ENCODE data around the gene CCK. TPM values are rescaled to one million over a fixed set of nuclear protein-coding genes. Genes with fewer than 3 reads are reported as not detected.

The CCK gene
- polyA plus RNA-seq, 3 donors: not detected

DNA sequence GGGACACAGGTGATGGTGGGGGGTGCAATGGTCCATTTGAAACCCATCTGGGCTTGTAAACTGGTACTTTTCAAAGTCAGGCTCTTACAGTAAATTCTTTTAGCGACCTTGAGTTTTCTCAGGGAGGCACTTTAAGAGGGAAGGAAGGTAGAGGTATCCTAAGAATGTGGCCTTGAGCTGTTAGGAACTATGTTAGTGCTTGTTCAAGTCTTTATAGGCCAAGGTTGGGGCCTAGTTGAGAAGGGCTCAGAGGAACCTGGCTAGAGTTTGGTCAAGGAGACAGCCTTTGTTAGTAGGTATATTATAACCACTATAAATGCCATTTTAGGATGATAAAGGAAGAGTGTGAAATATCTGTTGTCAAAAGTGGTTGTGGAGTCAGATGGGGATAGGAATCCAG, 9.2 kb upstream of the CCK start:
- H3K36me3 Mint-ChIP-seq: no peaks in the 10 kb centered on the region
- TF ChIP-seq, protein P1, sequence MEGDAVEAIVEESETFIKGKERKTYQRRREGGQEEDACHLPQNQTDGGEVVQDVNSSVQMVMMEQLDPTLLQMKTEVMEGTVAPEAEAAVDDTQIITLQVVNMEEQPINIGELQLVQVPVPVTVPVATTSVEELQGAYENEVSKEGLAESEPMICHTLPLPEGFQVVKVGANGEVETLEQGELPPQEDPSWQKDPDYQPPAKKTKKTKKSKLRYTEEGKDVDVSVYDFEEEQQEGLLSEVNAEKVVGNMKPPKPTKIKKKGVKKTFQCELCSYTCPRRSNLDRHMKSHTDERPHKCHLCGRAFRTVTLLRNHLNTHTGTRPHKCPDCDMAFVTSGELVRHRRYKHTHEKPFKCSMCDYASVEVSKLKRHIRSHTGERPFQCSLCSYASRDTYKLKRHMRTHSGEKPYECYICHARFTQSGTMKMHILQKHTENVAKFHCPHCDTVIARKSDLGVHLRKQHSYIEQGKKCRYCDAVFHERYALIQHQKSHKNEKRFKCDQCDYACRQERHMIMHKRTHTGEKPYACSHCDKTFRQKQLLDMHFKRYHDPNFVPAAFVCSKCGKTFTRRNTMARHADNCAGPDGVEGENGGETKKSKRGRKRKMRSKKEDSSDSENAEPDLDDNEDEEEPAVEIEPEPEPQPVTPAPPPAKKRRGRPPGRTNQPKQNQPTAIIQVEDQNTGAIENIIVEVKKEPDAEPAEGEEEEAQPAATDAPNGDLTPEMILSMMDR (IDR thresholded peaks at IDR 0.05): no peak
- no peaks in the 10 kb centered on the region for H3K36me3 ChIP-seq (replicated peaks in 1 of 2; ENCODE audit: control insufficient read depth in 1 of 2, insufficient read depth in 2 of 2, low read length in 2 of 2)
- H3K4me3 Mint-ChIP-seq: no peak overlapping the region
- no peak overlapping the region for H3K4me3 ChIP-seq (replicated peaks in 1 of 3; ENCODE audit: low read depth in 2 of 3, low read length in 3 of 3)
- DNase-seq: no peak
- WGBS (ENCODE audit: insufficient coverage): 71% methylated on average over 1 of the region's 1 CpG
- H3K27ac Mint-ChIP-seq: no peak overlapping the region
- H3K27me3 ChIP-seq (ENCODE audit: control insufficient read depth in 2 of 2, insufficient read depth in 2 of 2, low read length in 2 of 2): peaks cover 1 to 2% of the 10 kb centered on the region in 2 donors
- H4K20me1 ChIP-seq (ENCODE audit: insufficient read depth, low read length): no peaks in the 10 kb centered on the region
- no peak overlapping the region for H2AFZ ChIP-seq (ENCODE audit: insufficient read depth, low read depth, low read length, poor library complexity, severe bottlenecking)
- H3K4me2 ChIP-seq (replicated peaks; ENCODE audit: extremely low read depth, low read length, poor library complexity, severe bottlenecking): no peak overlapping the region
- peaks cover 6% of the 10 kb centered on the region in 2 donors for H3K9me3 ChIP-seq (replicated peaks in 1 of 2; ENCODE audit: control insufficient read depth in 1 of 2, insufficient read depth in 1 of 2, low read length in 2 of 2)
- H3K27me3 Mint-ChIP-seq (ENCODE audit: low read depth in 3 of 3): peaks cover 4 to 5% (median 5%) of the 10 kb centered on the region in 3 donors
- H3K4me1 ChIP-seq (ENCODE audit: control insufficient read depth in 1 of 2, insufficient read depth in 2 of 2, low read length in 2 of 2): no peaks in the 10 kb centered on the region
- peaks cover 12 to 18% (median 16%) of the 10 kb centered on the region in 7 donors for H3K9me3 Mint-ChIP-seq
- H3K4me1 Mint-ChIP-seq: no peaks in the 10 kb centered on the region
- no peak overlapping the region for H3K27ac ChIP-seq (ENCODE audit: low read depth in 1 of 2, low read length in 2 of 2)
- intact Hi-C loops (cut with micrococcal nuclease): no loop called here
- H3K79me2 ChIP-seq (ENCODE audit: insufficient read depth, low read length): no peaks in the 10 kb centered on the region
- H3K9ac ChIP-seq (ENCODE audit: insufficient read depth, low read length, poor library complexity, severe bottlenecking): no peak overlapping the region

DNA sequence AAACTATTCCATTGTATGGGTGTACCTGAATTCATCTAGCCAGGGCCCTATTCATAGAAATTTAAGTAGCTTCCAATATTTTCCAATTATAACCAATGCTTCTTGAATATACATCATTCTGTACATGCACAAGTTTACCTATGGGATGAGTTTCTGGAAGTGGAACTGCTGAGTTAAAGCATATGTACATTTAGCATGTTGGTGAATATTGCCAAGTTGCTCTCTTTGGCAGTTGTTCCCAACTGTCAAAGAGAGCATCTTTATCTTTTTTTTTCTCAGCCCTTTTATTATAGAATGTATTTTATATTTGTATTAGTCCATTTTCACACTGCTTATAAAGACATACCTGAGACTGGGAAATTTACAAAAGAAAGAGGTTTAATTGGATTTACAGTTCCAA, 8.3 kb upstream of the CCK start:
- H3K36me3 Mint-ChIP-seq: no peaks in the 10 kb centered on the region
- intact Hi-C loops (cut with micrococcal nuclease): no loop called here
- no peaks in the 10 kb centered on the region for H3K9me3 ChIP-seq (replicated peaks in 1 of 2; ENCODE audit: control insufficient read depth in 1 of 2, insufficient read depth in 1 of 2, low read length in 2 of 2)

More for the DNA sequence above, 8.3 kb upstream of the CCK start:
- H2AFZ ChIP-seq (ENCODE audit: insufficient read depth, low read depth, low read length, poor library complexity, severe bottlenecking): no peak overlapping the region
- peaks cover 4 to 7% (median 5%) of the 10 kb centered on the region in 3 donors for H3K27me3 Mint-ChIP-seq (ENCODE audit: low read depth in 3 of 3)
- H3K79me2 ChIP-seq (ENCODE audit: insufficient read depth, low read length): no peaks in the 10 kb centered on the region
- H3K4me2 ChIP-seq (replicated peaks; ENCODE audit: extremely low read depth, low read length, poor library complexity, severe bottlenecking): no peak overlapping the region
- TF ChIP-seq, protein P1 (IDR thresholded peaks at IDR 0.05): no peak
- no peak overlapping the region for H3K27ac Mint-ChIP-seq
- H3K4me1 ChIP-seq (ENCODE audit: control insufficient read depth in 1 of 2, insufficient read depth in 2 of 2, low read length in 2 of 2): no peaks in the 10 kb centered on the region
- peaks cover 2 to 3% of the 10 kb centered on the region in 2 donors for H3K27me3 ChIP-seq (ENCODE audit: control insufficient read depth in 2 of 2, insufficient read depth in 2 of 2, low read length in 2 of 2)
- peaks cover 4 to 9% (median 7%) of the 10 kb centered on the region in 7 donors for H3K9me3 Mint-ChIP-seq
- no peak overlapping the region for H3K27ac ChIP-seq (ENCODE audit: low read depth in 1 of 2, low read length in 2 of 2)
- DNase-seq: no peak
- no peaks in the 10 kb centered on the region for H3K4me1 Mint-ChIP-seq
- H4K20me1 ChIP-seq (ENCODE audit: insufficient read depth, low read length): no peaks in the 10 kb centered on the region
- no peak overlapping the region for H3K9ac ChIP-seq (ENCODE audit: insufficient read depth, low read length, poor library complexity, severe bottlenecking)
- no peak overlapping the region for H3K4me3 ChIP-seq (replicated peaks in 1 of 3; ENCODE audit: low read depth in 2 of 3, low read length in 3 of 3)
- H3K36me3 ChIP-seq (replicated peaks in 1 of 2; ENCODE audit: control insufficient read depth in 1 of 2, insufficient read depth in 2 of 2, low read length in 2 of 2): no peaks in the 10 kb centered on the region
- H3K4me3 Mint-ChIP-seq: no peak overlapping the region
